GM19238 (cell line): ENCODE results near the gene ENKD1.

ENCODE experiments used
- DNase-seq: peaks from one replicate; pipeline ENCODE4 v3.0.0; 2011; ENCODE audit warnings: low spot score; ENCODE audit not compliant: insufficient read length

The ENKD1 gene

GRCh38 chr16:67651847-67652246 lies 14.7 kb downstream of the ENKD1 start:
- DNase-seq: no peak

GRCh38 chr16:67651039-67651438 lies 15.5 kb downstream of the ENKD1 start:
- no peak for DNase-seq

GRCh38 chr16:67650023-67650422 lies 16.5 kb downstream of the ENKD1 start:
- DNase-seq: no peak

- no peak for DNase-seq
Measured at GRCh38 chr16:67649494-67649931, 17.0 kb downstream of the ENKD1 start.

- no peak for DNase-seq
Measured at GRCh38 chr16:67648764-67649407, 17.7 kb downstream of the ENKD1 start.

- DNase-seq: no peak
Measured at GRCh38 chr16:67648088-67648763, 18.3 kb downstream of the ENKD1 start.

GRCh38 chr16:67647681-67648080 lies 18.9 kb downstream of the ENKD1 start:
- DNase-seq: no peak

GRCh38 chr16:67647111-67647651 lies 19.4 kb downstream of the ENKD1 start:
- no peak for DNase-seq

- DNase-seq: no peak
Measured at GRCh38 chr16:67645397-67646121, 21.0 kb downstream of the ENKD1 start.

GRCh38 chr16:67644038-67644437 lies 22.5 kb downstream of the ENKD1 start:
- DNase-seq: no peak

GRCh38 chr16:67641779-67642708 lies 24.5 kb downstream of the ENKD1 start:
- DNase-seq: no peak

GRCh38 chr16:67637625-67638024 lies 28.9 kb downstream of the ENKD1 start:
- no peak for DNase-seq

- DNase-seq: no peak
Measured at GRCh38 chr16:67636713-67637112, 29.8 kb downstream of the ENKD1 start.

- DNase-seq: no peak
Measured at GRCh38 chr16:67632415-67633172, 34.0 kb downstream of the ENKD1 start.

- DNase-seq: no peak
Measured at GRCh38 chr16:67628216-67628615, 38.3 kb downstream of the ENKD1 start.

- DNase-seq: no peak
Measured at GRCh38 chr16:67613808-67614207, 52.7 kb downstream of the ENKD1 start.
